H54 (cell line): Measurements from ENCODE around the gene CEP126.

Experiments used
- DNase-seq: peaks from one replicate; pipeline ENCODE4 v3.0.0; 2011; ENCODE audit warnings: low spot score, mixed read lengths; ENCODE audit not compliant: insufficient read length
- FAIRE-seq: peaks from 3 replicates; lab custom pipeline; 2011; peaks lifted over from hg19 to GRCh38; lab: Jason Lieb, UNC
- POLR2A ChIP-seq: IDR thresholded peaks from 2 replicates; pipeline ENCODE4 v1.6.1; 2011; ENCODE audit warnings: low read depth, mild to moderate bottlenecking, low read length

CEP126 gene, protein sequence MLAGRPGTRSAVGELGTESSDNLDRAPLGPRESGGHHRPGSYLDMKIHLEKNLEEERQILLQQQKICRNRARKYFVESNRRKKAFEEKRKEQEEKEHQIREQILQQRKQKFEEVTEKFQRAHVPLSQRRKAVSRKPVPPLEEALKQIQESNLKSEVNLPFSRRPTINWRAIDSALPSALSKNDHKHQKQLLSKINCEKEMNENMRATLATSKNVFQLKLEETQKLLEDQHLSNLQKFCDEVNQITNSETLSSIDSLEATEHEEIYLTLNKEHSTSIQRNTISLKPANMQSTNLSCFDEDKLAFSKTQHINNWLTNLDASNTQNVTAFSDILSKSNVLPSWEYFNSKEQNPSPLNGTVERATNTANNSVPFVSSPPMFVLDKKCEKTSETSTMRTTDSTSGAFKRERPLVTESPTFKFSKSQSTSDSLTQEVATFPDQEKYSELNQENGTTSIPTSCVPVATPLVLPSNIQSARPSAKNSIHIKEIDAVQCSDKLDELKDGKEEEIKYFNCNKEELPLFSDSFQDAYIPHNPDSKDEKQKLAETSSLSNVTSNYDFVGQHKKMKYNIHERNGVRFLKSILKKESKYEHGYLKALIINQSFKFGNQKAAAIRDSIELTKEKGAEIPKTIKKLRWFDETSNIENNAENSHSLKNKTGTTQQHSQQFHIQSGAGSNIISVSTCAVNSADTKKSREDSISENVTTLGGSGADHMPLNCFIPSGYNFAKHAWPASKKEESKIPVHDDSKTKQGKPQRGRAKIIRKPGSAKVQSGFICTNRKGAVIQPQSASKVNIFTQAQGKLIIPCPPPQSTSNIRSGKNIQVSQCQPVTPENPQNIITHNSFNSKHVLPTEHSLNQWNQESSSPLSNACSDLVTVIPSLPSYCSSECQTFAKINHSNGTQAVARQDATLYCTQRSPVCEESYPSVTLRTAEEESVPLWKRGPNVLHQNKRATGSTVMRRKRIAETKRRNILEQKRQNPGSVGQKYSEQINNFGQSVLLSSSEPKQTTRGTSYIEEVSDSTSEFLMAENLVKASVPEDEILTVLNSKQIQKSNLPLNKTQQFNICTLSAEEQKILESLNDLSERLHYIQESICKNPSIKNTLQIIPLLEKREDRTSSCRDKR

DNA sequence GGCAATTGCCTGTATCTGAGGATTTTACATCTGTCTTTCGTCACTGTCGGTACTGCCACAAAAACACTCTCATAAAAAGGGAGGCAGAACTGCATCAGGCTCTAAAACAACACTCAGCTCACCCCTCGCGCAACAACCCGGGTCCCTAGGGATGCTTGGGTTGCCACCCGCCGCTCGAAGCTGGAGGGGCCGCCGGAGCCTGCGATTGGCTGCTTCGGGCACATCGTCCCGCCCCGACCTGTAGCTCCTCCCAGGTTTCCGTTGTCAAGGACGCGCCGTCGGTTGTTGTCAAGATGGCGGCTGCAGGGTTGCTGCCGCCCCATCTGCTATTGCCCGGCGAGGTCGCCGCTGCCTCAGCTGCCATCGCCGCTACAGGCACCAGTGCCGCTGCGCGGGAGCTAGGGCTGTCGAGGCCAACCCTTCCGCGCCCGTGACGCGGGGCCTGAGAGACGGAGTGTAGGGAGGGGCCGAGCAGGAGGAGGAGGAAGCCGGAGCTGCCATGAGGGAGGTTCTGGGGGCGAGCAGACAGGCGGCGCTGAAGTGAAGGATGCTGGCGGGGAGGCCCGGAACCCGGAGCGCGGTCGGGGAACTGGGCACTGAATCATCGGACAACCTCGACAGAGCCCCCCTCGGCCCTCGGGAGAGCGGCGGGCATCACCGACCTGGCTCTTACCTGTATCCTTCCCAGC lies at the start of gene CEP126:
Gene CEP126, plus strand, starts transcription at position 273 of the 689 bp plus-strand sequence. Its CDS starts 275 bp downstream, at position 548.
- FAIRE-seq = peak; percentile 82
- no peak for TF ChIP-seq POLR2A

DNA sequence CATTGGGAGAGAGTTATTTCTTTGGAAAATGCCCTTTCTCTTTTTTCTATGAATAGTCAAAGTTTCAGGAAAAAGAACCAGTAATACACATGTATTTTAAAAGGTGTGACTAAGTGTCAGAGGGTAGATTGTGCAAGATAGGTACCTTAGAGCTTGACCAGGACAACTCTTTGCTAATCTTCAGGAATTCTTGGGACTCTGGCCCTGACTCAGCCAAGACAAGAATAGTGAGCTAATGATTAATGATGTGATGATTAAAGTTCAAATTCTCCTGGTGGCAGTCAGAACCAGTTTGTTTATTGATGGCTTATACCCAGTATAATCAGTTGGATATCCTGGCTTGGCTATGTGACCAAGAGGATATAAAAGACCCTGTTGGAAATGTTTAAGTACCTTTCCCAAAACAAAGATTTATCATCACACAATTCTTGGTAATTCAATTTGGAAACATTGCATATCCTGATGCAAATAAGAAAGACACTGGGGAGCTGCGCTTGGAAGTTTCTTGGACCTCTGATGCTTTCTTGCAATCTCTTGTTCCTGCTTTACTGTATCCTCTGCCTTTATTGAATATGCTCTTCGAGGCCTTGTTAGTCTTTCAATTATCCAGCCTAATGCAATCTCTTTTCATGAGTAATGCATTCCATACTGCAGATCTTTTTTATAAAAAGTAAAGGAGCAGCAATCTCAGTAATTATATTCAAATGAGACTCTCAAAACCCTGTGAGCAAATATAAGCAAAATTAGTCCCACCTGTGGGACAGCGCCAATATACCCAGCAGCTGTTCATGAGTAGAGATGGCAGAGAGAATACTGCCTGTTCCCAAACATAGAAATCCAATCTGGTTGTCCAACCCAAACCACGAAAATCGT lies 48.0 kb upstream of the CEP126 start:
- FAIRE-seq (no peak), DNase-seq (no peak)
- no peak for TF ChIP-seq POLR2A

More for the DNA sequence above, at the start of gene CEP126:
- peak; percentile 53 for DNase-seq

DNA sequence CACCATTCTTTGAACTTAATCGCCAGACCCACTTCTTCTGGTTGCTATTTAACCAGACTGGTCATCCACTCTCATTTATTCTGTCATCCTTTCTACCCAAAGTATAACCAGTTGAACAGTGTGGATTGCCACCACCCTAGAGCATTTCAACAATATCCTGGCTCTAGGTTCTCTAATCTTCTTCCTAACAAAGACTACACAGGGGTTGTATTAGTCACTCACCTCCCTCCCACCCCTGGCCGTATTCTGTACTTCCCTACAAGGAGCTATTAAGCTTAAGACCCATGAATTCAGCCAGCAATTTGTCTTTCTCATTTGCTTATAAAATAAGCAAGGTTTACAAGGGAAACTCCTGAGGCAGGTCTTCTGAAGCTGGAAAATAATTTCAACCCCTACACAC lies 46.9 kb upstream of the CEP126 start:
- FAIRE-seq (no peak), DNase-seq (no peak)
- TF ChIP-seq POLR2A = no peak

DNA sequence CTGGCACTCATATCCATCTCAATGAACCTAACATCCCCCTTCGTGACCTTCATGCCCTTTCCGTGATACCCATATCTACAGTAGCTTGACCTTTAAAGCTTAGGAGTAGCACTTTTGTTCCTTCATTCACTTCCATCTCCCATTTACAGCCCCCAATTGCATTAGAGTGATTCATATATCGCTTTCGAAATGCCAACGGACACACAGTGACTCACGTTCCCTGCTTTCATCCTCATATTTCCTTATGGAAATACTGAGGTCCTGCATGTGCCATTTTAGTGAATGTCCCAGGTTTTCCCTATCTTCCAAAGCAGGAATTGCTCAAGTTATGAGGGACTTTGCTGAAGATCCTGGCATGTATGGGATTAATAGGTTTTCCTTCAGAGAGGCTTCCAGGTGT lies 44.3 kb upstream of the CEP126 start:
- FAIRE-seq = peak; percentile 15
- TF ChIP-seq POLR2A = no peak
- DNase-seq = no peak

DNA sequence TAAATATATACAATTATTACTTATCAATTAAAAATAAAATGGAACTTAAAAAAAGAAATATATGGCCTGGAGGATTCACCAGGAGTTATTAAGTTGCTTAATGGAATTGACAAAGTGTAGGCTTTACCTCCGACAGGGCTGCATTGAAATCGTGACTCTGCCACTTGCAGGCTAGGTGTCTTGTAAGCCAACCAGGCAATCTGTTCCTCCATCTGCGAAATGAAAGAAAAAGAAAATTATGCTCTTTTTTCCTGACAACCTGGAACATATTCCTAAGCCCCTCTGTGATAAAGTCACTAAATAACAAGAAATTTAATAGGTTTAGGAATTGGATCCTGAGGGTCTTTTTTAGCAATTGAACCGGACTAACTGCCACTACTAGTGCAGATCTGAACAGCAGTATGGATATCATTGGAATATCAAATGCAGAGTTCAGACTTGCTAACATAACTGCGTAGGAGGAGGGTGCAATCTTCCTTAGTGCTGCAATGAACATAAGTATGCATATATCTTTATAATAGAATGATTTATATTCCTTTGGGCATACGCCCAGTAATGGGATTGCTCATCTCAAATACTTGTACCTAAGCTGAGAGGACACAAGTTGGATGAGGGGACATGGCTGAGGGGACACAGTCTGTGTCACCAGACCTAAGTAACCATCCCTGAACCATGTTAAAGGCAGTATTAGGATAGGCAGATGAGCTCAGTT lies 42.5 kb upstream of the CEP126 start:
- FAIRE-seq (no peak), DNase-seq (no peak)
- TF ChIP-seq POLR2A = no peak

DNA sequence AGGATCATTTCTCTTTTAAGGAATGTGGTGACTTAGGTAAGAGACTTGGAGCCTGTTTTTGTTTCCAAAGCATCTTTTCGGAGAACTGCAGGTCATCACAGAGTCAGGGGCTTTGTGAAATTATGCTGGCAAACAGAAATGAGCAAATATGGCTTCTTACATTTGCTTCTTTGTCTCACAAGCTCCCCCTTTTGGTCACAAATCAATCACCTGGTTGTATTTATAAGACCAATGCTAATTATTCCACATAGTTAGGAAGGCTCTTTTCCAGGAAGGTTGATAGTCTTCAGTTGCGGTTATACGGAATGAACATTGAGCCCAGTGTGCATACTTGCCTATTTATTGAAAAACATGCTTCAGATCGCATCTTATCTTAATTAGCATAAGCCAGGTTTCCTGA lies 34.6 kb upstream of the CEP126 start:
- TF ChIP-seq POLR2A = no peak
- no peak for DNase-seq
- peak; percentile 79 for FAIRE-seq

DNA sequence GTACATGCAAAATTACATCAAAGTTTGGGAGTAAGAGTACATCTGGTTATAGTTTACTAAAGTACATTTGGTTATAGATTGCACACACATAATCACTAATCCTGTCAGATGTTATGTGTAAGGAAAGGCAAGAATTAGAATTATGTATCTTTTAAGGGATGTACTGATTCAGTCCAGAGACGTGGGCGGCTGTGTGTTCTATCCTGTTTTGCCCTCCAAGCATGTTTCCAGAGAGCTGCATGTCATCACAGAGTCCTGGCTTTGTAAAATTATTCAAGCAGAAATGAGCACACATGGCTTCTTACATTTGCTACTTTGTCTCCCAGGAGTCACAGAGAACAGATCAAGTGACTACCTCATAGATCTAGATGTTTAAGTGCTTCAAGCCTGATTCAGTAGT lies 33.2 kb upstream of the CEP126 start:
- no peak for TF ChIP-seq POLR2A
- DNase-seq (no peak), FAIRE-seq (no peak)

DNA sequence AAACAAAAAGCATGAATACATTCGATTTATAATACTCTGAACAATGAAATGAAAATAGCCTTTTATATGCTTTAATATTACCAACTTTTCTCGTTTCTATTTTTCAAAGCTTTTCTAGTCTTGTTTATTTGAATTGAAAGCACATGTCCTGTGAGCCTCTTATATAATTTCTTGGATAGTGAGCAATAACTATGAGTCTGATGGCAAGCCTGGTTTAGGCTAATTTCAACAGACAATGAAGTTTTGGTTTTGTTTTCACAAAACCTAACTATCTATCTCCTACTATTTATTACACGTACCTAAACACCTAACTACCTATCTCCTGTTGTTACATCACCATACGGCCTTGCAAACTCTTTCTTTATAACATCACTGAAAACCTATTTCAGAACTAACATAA lies 29.2 kb upstream of the CEP126 start:
- no peak for TF ChIP-seq POLR2A
- DNase-seq (no peak), FAIRE-seq (no peak)

DNA sequence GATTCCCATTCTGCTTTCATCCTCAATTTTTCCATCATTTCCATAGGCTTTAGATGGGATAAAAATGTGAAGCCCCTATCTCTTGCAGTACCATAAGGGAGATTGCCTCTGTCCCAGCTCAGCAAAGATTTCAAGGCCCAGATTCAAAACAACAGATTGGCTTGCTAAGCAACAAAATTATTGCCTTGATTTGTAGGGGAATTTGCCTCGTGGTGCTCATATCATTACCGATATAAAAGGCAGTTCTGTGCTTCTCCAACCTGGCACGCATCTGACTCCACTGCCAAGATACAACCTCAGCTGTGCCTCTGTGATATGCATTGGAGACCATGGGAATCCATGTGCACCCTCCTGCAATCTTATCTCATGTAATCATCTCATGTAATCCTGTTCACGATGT lies 25.0 kb upstream of the CEP126 start:
- DNase-seq (no peak), FAIRE-seq (no peak)
- no peak for TF ChIP-seq POLR2A

DNA sequence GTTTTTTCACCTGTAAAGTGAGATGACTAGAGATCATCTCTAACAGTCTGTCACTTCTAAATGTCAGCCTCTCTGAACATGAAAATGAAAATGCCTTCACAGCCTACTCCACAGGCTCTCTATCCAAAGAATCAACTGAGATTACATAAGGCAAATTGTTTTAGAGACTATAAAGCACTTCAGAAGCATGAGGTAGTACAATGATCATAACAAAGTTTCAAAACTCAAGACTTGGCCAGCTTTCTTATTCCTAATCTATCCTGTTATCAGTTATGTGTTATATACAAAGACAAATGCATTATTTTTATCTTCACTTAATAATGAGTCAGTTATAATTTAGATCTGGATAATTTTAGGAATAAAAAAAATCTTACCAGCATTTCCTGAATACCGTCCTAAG lies 20.3 kb upstream of the CEP126 start:
- no peak for TF ChIP-seq POLR2A
- FAIRE-seq = no peak
- no peak for DNase-seq

DNA sequence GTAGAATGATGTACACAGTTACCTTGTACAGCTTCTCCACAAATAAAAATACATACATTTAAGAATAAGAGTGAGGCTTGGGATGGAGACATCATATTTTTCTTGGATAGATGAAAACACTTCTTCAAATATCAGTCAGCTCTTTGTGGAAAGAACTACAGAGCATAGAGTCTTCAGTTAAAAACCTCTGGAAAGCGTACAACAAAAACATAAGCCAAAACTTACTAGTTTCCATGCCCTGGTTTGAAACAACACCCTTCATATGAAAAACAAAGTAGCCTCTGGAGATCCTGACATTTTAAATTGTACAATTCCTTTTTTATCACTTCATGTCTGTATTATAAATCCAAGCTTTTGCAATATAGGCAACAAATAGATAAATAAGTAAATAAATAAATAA lies 7.0 kb upstream of the CEP126 start:
- TF ChIP-seq POLR2A = no peak
- FAIRE-seq = no peak
- DNase-seq = no peak

DNA sequence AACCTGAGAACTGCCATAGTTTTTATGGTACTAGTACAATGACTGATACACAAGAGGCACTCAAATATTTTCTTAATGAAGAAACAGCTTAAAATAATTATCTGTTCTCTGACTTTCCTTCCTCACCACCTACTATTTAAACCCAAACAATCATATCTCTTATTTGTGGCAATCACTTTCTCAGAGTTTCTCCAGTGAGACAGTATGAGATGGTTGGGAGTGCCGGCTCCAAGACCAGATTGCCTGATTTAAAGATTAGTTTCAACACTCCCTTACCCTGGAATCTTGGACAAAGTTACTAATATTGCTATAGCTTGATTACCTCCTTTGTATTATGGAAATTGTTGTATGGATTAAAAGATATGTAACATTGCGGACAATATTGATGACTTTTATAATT lies 5.7 kb upstream of the CEP126 start:
- no peak for TF ChIP-seq POLR2A
- DNase-seq = no peak
- FAIRE-seq = no peak
